ENCODE measurements around the gene LGALS4.

GRCh38 chr19:38851622-38852230 lies 39.0 kb upstream of the LGALS4 start:
- TF ChIP-seq EZH2 (IDR thresholded peaks at IDR 0.05; ENCODE audit: insufficient read depth, low read length) = no peak
- TF ChIP-seq CTCF (IDR thresholded peaks at IDR 0.05; ENCODE audit: insufficient read depth, low read depth, low read length) = no peak
